Stimulated activated CD8-positive, alpha-beta memory T cell treated with anti-CD3 and anti-CD28 coated beads, Interleukin-15, amount 100 ng/mL, for 48 hours (primary cell): ENCODE data around the gene KIAA1217.
"Not testable (repeated sequence)": the region's sequence is repeated elsewhere in the genome, so short reads cannot be mapped to it uniquely, and the experiment has no call there.

Source experiments
- DNase-seq, 2 donors: peaks; one replicate each; pipeline ENCODE4 v3.0.0-alpha.2; 2020; ENCODE audit warnings: low read depth in 2 of 2

Gene KIAA1217

DNA sequence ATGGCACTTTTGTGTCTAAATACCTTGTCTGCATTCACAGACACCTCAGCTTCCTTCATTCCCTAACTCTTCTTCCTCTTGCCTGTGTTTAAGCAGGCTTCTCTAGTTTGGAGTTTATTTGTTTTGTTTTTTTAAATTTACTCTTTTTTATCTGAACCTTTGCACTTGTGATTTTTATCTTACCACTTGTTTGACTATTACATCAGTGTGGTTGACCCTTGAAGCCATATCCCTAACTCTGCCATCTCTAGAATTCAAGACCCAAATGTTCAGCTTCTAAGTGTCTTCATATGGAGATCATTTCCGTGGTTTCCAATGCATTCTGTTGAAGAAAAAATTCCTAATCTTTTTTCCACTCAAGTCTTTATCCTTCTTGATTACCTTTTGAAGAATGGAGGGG, 233.3 kb downstream of the KIAA1217 start:
- DNase-seq, result no peak

DNA sequence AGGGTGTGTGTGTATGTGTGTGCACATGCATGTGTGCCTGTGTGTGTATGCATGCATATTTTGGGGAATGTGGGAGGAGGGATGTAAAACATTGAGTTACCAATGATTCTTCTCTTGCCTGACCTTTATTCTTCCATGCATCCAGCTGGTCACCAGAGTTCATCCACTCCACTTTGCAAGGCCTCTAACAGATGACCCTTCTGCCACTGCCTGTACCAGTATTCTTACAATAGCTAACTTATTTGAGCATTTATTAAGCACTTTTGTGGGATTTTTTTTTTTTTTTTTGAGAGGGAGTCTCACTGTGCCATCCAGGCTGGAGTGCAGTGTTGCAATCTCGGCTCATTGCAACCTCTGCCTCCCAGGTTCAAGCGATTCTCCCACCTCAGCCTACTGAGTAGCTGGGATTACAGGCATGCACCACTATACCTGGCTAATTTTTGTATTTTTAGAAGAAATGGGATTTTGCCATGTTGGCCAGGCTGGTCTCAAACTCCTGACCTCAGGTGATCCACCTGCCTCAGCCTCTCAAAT, 233.8 kb downstream of the KIAA1217 start:
- DNase-seq, result not testable (repeated sequence)

DNA sequence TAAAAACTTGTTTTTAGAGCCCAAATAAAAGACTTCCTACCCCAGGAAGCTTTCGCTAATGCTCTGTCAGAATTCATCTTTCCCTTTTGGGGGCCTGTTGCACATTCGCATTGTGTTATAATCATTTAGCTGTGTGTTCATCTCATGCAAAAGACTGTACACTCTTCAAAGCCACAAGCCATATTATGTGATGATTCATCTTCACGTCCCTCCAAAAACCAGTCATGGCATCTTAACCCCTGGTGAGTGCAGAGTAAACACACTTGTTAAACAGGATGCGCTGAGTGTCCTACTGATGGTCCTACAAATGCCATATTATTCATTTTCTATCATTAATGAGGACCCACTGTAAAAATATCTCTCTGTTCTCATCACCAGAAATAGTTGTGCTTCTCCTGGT, 235.4 kb downstream of the KIAA1217 start:
- DNase-seq, result no peak

DNA sequence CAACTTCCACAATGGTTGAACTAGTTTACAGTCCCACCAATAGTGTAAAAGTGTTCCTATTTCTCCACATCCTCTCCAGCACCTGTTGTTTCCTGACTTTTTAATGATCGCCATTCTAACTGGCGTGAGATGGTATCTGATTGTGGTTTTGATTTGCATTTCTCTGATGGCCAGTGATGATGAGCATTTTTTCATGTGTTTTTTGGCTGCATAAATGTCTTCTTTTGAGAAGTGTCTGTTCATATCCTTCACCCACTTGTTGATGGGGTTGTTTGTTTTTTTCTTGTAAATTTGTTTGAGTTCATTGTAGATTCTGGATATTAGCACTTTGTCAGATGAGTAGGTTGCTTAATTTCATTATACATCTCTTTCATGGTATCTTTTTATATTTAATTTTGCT, 237.0 kb downstream of the KIAA1217 start:
- DNase-seq, result not testable (repeated sequence)

DNA sequence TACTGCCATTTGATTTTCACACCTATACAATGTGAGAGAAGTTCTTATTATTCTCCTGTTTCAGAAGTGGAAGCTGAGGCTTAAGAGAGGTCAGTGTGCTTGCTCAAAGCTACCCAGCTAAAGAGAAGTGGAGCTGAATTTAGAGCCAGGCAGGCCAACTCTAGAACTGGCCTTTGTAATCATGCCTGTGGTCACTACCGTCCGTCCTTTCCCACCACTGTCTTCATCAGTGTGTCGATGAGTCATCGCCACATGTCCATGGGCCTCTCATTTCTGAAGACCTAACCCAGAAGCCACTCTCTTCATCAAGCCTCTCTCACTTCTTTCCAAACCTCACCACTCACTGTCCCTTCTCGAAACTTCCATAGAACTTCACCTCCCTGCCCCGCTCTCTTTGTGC, 237.8 kb downstream of the KIAA1217 start:
- no peak for DNase-seq

DNA sequence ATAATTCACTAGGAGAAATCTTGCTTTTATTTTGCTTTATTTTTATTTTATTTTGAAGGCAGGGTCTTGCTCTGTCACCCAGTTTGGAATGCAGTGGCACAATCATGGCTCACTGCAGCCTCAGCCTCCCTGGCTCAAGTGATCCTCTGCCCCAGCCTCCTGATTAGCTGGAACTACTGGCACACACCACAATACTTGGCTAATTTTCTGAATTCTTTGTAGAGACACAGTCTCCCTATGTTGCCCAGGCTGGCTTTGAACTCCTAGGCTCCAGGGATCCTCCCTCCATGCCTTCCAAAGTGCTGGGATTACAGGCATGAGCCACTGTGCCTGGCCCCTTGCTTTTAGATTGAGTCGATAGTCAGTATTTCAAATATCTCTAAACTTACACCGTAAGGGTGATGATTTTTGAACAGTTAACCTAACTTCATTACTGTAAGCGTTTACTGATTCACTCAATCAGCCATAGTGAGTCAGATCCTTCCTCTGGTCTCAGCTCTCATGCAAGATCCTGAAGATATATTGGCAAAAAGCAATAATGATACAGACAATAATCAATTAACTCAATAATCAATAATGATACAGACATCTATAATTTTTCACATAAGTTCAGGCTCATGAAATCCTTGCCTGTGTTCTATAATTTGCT, 239.5 kb downstream of the KIAA1217 start:
- DNase-seq, result no peak

DNA sequence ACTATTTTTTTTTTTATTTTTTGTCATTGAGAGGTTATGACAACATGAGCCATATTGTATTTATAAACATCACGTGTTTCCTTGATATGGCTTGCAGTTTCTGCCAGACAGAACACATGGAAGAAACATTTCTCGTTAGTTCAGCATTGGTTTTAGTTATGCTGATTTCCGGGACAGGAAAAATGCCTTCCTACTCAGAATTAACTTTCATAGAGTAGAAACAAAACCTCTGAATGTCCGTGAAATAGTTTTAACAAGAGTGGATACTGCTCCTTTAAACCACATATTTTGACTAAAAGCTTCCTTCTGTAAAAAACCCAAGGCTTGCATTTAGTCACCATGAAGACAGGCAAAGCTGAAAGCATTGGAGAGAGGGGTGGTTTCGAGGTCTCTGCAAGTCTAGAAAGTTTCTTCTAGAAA, 240.4 kb downstream of the KIAA1217 start:
- DNase-seq, result no peak

DNA sequence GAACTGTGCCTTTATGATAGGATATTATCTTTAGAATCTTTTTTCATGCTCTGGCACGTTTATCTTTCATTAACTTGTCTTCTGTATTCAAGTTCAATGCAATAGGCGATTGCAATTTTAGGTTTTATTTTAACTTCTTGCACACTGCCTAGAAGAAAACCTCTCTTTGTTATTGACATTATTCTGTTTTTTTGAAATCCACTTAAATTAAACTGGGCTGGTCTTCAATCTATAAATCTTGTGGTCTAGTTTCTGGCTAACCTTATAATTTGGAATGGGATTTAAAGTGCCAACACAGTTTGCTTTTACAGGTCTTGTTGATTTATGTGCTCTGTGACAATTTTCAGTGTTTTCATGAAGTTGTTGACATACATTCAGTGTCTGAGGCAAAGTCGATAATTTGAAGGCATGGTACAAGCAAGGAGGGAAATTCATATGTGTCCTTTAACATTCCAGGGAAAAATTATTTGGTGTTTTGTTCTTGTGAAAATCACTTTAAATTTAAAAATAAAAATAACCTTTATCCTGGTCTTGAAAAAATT, 240.9 kb downstream of the KIAA1217 start:
- DNase-seq, result no peak

DNA sequence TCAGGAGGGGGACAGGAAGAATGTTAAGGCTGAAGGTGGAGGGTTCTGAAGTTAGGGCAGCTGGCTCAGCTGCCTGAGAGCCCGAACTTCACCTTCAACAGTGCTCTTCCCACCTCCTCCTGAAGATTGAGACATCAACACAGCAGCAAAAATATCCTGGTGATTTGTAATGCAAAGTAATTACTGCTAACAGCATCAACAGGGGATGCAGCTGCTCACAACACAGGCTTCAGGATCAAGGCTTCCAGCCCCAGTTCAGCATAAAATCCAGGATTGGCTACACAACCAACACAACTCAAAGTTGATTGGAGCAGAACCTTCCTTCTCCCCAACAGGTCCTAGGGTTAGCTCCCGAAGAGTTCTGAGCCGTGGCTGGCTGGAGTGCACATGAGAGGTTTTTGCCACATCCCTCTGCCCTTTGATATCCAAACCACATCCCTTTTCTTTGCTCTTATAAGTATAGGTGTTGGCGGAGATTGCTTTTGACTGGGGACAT, 242.4 kb downstream of the KIAA1217 start:
- DNase-seq, result no peak

DNA sequence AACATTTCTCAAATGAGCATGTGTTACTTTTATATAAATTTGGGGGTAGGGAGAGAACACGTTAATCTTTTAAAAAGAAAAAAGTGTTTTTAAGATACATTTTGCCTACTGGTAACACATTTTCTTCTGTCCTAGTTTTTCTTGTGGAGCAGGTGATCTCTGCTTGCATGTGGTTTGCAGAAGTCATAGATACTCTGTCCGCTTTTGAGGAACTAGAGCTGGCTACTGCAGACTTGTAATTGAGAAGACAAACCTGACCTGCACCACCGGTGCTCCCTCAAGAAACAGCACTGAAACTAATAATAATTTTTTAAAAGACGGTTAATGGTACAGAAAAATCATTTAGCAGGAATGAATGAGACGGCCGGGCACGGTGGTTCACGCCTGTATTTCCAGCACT, 243.1 kb downstream of the KIAA1217 start:
- DNase-seq, result no peak

DNA sequence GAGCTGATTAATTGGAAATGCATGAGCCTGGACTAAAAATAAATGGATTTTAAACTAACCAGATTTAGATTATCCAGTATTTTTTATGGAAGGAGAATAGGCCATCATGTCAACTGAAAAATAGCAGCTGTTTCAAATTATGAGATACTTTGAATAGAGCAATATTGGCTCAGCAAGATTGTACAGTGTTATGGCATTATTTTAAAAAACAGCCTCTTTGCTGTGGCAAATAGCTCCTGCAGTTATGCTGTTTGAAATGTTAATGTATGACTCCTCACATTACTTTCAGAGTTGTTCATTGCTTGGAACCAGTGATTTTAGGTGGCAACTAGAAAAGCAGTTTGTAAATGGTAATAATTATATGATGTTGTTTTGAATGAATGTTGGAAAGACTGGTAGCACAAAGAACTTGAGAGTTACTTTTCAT, 244.5 kb downstream of the KIAA1217 start:
- DNase-seq, result no peak

DNA sequence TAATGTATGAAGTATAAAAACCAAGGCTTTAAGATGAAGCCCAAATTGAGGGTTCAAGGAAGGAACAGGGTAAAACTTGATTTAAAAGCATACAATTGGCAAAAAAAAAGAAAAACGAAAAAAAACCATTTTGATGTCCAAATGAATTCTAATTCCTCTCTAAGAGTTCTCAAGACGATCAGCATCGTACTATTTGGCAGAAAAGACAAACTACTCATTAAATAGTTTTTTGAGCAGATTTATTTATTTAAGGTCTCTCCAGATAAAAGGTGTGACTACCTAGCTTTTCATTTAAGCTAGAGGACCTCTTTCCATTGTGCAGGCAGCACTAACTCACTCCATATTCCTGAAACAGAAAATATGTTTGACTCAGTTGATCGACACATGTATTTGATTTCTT, 245.0 kb downstream of the KIAA1217 start:
- no peak for DNase-seq

DNA sequence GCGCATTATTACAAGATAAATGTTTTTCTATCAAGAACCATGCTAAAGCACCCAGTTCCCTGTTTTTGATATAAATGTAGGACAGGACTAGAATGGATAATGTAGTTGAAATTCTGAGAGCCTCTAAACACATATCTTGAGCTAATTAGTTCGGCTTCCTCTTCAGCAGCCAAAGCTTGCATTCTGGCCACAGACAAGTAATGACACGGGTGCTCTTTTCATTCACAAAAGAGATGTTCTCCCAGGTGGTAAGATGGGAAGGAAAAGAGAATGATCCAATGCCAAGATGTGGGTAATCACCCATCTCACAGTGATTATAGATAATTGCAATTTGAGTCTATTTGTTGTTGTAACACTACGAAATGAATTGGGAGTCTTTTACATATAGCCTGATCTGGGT, 246.5 kb downstream of the KIAA1217 start:
- DNase-seq, result no peak

DNA sequence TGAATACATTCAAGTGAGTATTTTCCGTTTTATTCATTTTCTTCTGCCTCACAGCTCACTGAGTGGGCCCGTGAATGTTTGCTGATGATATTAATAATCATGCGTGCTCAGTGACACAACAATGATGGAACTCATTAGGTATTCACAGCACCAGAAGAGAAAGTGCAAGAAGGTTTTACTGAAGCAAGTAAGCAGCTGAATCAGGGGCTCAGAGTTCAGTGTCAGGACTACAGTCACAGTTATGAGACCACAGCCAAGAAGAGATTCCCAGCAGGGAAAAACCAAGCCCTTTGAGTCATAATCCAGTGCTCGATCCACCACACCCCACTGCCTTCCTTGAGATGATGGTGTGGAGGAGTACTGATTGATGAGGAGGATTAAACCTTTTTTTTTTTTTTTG, 247.4 kb downstream of the KIAA1217 start:
- DNase-seq, result no peak

DNA sequence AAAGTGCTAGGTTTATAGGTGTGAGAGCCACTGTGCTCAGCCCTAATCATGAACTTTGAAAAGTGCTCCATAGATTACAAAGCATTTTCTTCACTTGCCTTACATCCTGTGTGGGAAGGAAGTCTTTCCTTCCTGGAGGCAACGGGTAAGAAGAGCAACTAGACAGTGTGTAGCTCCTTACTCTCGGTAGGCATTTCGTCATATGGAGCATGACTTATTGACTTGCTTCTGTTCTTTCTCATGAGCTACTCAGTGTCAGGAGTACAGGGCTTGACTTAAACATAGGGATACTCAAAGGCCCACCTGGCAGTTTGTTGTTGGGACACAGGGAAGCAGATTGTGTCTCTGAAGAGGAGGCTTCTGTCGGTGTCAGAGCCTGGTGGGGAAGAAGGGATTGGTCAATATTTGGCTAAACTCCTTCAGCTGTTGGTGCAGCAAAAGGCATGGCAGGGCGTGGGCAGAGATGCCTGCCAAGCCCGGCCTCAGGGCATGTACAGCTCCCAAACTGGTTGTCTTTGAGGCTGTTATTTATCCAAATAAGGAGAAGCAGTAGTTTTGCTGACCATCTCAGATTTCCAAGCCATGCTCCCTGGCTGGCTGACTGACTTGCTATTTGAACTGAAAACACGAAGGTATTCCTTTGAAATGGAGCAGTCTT, 248.9 kb downstream of the KIAA1217 start:
- DNase-seq, result no peak

DNA sequence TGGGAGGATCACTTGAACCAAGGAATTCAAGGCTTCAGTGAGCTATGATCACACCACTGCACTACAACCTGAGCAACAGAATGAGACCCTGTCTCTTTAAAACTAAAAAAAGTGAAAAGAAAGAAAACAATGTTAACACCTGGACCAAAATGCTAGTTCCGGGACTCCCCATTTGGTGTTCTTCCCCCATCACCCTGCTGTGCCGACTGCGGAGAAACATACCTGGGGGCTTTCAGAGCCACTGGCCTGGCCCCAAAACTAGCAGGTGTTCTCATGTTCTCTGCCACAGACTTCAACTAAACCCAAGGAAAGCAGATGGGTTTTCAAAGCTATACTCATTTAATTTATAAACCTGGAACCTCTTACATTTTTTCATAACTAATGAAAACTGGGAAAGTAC, 250.9 kb downstream of the KIAA1217 start:
- no peak for DNase-seq

DNA sequence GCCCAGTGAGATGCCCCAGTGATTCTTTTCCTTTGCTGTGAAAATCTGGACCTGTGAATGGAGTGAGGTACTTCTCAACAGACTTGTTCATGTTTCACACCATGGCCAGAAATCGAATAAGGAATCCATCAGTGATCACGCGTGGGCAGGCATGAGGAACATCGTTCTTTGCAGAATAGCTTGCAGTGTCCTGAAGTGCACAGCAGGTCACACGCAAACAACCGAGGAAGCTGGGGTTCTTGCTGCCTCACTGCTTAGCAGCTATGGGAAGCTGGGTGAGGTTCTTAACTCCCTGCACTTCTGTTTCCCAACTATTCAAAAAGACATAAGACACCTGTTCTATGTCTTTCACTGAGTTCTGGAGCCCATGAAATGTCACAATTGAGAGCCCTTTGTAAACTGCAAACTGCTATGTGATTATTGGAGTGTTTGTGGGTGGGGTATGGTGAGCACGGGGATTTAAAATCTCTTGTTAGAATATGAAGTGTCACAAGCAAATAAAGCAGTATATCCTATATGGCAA, 253.4 kb downstream of the KIAA1217 start:
- no peak for DNase-seq

DNA sequence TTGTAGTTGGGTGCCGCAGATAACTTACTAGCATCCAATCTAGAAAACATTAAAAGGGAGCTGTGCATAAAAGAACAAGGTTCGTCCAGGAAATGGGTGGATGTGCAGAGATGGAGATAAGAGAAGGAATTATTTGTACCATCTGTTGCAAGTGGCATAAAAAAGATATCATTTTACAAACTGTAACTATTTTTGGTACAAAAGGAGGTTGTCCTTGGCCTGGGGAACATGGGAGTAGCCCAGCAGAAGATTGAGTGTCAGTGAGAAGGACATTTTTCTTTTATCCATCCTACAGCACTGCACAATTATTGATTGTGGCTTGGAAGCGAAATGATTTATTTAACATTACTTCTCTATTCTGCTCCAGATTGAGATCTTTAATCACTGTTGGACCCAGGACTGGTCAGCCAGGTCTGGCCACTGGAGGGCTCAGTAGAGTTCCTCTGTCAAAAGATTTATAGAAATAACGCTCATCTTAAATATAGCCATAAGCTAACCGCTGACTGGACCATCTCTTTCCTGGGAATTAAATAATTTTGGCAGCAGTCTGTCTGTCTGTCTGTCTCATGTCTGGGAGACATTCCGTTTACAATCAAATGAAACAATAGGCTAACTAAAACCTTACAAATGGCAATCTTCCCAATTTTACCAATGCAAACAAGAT, 254.1 kb downstream of the KIAA1217 start:
- no peak for DNase-seq

DNA sequence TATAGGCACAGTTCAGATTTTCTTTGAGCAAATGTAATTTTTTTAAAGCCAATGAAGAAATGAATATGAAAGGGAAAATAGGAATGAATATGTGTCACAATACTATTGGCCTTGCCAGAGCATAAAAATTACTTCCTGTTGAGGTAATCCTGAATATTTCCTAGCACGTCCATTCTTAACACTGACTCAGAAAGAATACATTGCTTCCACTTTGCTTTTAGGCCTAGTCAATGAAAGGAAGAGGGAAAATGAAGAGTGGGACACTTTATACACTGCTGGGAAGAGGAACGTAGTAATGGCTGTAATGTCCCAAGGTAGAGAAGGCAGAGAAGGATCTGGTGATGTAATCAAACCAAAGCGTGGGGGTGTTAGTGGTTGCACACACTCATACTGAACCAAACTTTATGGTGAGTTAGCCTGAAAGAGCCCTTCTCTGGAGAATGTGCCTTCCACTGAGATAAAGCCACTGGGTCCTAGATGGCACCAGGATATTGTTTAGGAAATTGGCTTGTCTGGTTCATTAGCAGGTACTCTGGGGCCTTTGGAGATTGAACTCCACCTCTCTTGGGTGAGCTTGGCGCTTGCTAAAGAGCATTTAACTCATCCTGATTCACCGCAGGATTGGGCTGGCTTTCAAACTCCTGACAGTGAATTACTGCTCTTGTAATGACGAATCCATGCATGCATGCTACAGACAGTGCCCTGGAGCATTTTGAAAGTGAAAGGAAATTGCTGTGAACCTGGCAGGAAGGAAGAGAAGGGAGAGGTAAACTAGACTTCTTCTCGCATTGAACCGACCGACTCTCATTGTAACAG, 254.9 kb downstream of the KIAA1217 start:
- no peak for DNase-seq

DNA sequence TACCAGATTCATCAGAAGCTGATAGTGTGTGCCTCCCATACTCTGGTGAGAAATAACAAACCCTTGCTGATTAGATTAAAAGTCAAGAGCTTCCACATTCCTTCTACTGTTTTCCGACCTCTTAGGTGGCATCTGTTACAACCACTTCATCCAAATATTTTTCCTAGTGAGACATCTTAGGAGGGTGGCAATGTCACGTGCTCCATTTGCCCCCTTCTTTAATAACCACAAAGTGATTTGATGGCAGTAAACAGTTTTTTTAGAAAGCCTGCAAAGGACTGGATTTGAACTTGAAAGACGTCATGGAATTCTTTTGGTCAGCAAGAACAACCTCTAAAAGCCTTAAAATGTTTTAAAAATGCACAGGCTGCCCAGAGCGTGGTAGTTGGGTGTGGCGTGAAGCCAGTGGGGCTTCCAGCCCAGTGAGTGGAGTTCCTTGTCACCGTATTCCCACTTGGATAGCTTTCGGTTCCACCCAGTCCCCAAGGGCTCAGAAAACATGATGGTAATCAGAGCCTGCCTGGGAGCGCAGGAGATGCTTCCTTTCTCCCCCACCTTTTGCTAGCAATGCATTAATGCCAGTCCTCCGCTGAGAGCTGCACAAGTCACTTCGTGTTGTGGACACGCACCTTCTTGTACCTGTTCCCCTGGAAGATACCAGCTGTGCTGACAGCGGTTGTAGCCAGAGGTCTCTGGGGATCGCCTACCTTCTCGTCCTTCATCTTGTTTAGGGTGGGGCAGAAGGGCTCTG, 256.4 kb downstream of the KIAA1217 start:
- DNase-seq, result no peak
